HG03045 (cell line): Measurements from ENCODE around the gene SYDE1.

Source experiments
- ATAC-seq: cut with Tn5 transposase; IDR thresholded peaks from one replicate; pipeline ENCODE4 v1.9.1; 2021; ENCODE audit warnings: mild to moderate bottlenecking, moderate library complexity; ENCODE audit not compliant: unreplicated experiment

The SYDE1 gene

DNA sequence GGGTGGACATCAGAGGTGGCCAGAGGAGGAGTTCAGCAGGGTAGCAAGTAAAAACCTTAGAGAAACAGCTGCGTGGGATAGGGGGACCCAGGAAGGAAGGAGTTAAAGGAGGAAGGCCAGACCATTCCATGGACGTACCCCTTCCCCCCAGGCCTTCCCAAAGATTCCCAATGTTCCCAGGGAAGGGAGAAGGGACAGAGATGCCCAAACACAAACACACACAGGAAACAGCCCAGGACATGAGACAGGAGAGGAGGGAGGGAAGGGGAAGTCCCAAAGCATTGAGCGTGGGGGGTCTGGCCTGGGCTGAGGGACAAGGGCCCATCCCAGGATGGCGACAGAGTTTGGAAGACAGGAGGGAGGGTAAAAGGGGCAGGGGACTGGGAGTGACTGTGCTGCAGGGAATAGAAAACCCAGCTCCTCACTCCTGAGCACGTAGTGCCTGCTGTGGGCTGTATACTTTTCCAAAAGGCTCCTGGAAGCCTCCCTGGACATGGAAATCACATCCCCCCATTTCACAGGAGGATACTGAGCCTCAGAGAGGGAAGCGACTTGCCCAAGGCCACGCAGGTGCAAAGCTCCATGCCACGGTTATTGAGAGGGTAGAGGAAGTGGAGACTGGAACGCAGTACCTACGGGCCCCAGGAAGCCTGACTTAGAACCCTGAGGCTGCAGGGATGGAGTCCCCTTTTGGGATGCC lies 1.1 kb downstream of the SYDE1 start:
- no peak for ATAC-seq

- no peak for ATAC-seq
Measured at GRCh38 chr19:15108845-15109767, 1.9 kb downstream of the SYDE1 start.

GRCh38 chr19:15109768-15110417 lies 2.7 kb downstream of the SYDE1 start:
- no peak for ATAC-seq

DNA sequence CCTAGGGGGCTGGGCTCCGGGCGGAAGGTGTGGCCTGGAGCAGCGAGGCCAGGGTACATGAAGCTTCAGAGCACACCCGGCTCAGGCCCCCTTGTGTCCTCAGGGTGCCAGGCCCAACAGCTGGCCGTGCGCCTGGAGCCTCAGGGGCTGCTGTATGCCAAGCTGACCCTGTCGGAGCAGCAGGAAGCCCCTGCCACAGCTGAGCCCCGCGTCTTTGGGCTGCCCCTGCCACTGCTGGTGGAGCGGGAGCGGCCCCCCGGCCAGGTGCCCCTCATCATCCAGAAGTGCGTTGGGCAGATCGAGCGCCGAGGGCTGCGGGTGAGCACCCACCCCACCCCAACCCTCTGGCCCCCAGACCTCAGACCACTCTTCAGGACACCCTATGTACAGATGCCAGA lies 3.2 kb downstream of the SYDE1 start:
- no peak for ATAC-seq

DNA sequence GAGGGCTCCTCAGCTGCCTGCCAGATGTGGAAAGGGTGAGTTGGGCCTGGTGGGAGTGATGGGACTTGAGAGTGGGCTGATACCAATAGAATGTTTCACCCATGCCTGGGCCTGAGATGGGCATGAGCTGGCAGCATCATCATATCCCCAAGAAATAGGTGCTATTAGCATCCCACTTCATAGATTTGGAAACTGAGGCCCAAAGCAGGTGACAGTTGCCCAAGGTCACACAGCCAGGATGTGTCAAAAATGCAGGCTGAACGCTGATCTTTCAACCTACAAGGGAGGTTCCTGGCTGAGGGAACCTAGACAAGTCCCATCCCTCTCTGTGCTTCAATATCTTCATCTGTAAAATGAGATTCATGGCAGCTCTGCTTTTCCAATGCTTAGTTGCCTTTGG lies 4.6 kb downstream of the SYDE1 start:
- no peak for ATAC-seq

- ATAC-seq = no peak
Measured at GRCh38 chr19:15112385-15112784, 5.2 kb downstream of the SYDE1 start.

- ATAC-seq = no peak
Measured at GRCh38 chr19:15113245-15114152, 6.3 kb downstream of the SYDE1 start.

GRCh38 chr19:15114153-15114540 lies 6.9 kb downstream of the SYDE1 start:
- no peak for ATAC-seq

DNA sequence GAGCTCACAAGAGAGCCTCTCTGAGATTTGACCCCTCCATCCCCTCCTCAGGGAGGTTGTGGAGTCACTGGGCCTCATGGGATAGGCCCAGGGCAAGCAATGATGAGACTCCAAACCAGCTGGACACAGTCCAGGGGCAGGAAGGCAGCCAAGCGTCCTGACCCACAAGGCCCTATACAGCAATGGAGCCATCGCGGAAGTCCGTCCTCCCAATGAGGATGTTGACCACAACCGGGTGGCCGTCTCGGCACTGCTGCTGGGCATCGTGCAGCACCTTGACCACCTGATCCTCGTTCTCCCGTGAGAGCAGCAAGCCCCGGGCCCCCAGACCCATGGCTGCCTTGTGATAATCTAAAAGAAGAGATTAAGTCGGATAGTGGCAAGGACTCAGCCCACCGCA lies 7.9 kb downstream of the SYDE1 start:
- ATAC-seq = no peak

GRCh38 chr19:15115762-15116615 lies 8.8 kb downstream of the SYDE1 start:
- no peak for ATAC-seq

GRCh38 chr19:15116856-15117255 lies 9.7 kb downstream of the SYDE1 start:
- no peak for ATAC-seq

- ATAC-seq = no peak
Measured at GRCh38 chr19:15118248-15118647, 11.0 kb downstream of the SYDE1 start.

DNA sequence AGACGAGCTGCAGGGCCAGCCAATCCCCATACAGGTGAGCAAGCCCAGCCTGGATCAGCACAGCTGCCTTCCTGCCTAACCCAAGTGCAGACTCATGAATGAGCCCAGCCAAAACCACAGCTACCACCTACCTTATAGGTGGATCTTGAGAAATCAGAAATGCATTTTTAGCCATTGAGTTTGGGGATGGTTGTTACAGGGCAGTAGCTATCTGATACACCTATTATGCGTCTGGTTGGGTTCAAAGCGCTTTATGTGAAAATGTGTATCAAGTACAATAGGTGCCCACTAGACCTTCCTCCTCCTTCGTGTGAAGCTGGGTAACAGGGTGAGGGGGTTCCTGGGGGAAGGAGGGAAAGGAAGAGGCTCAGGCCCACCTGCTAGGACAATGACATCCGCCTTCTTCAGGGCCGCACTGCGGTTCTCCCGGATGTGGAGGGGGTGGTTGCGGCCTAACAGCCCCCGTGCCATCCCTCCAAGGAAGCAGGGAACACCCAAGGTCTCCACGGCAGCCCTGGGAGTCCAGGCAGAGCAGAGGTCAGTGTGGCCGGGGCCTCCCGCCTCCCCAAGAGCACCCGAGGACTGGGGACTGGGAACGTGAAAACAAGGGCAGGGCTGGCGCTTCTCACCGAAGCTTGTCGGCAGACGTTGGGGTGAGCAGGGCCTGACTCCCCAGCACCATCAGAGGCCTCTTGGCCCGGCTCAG lies 11.7 kb downstream of the SYDE1 start:
- no peak for ATAC-seq

DNA sequence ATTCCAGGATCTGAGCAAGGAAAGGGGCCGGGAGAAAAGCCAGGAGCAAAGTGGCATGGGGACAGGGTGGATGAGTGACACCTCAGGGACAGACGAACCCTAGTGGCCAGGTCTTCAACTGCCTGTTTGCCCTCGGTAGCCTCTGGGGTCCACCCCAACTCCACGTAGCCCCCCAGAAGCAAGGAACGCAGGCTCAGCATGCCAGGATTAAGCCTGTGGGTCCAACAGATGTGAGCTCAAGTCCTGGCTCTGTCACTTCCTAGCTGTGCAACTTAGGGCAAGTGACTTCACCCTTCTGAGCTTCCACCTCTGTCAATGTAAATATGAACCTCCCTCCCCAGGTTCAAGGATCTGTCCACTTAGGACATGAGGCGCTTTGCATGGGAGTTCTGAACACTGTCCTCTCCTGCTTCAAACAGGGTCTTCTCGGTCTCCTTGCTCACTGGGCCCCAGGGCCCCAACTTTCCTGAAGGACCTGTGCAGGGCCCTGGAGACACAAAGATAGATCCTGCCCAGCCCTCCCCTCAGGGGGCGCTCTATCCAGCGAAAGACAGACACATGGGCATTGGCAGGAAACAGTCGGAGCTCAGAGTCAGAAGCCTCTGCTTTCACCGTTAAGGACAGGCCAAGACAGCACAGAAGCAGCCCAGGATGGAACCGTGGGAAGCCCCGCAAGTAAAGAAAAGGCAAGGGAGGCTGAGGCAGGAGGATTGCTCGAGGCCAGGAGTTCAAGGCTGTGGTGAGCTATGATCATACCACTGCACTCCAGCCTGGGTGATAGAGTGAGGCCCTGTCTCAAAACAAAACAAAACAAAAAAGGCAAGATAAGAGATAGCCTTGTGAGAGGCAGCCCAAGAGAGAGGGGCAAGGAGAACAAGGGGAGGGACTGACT lies 13.2 kb downstream of the SYDE1 start:
- no peak for ATAC-seq

DNA sequence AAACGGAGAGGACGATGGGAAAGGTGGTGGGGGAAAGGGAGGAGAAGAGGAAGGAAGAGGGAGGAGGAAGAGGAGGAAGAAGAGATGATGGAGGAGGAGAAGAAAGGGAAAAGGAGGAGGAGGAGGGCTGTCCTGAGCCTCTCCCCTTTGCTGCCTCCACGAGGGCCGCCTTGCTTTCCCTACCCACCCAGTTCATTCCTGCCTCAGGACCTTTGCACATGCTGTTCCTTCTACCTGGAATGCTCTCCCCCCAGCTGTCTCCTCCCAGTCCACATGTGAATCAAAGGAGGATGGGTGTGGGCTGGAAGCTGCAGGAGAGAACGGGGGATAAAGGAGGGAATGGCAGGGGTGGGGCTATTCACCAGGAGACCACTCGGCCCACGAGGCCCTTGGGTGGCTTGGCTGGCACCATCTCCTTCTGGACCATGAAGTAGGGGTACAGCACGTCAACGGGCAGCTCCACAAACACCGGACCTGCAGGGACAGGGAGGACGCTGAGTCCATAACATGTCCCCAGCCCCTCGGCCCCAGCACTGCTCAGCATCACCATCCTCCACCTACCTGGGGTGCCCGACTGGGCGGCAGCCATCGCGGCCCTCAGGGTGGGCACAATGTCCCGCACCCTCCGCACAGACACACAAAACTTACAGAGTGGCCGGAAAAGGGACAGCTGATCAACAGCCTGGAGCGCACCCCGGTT lies 15.3 kb downstream of the SYDE1 start:
- ATAC-seq = no peak

DNA sequence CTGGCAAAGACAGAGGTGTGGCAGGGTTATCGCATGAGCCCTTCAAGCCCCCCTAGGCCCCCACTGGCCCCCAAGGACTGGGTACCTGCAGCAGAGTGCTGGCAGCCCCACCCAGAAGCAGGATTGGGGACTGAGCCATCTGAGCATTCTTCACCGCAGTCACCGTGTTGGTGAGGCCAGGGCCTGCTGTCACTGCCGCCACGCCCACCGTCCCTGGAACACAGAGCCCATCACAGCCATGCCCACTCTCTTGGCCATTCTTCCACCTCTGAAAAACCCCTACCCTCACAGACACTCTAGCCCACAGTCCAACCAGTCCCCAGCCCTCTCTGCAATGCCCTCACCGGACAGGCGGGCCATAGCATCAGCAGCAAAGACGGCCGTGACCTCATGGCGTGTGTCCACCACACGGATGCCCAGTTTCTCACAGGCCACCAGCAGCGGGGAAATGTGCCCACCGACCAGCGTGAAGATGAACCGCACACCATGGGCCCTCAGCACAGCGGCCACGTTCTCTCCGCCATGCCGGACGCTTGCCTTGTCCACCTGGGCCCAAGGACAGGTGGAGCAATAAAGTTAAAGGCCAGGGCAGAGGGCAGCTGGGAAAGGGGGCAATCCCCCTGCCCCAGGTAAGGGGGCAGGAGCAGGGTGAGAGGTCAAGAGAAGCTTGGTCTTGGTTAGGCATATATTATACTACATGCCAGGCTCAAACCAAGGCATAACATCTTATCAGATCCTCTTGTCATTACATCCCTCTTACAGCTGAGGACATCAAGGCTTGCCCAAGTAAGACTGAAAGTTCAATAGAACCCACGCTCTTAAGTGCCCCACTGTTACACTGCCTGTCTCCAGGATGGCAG lies 16.1 kb downstream of the SYDE1 start:
- ATAC-seq = no peak

- ATAC-seq = no peak
Measured at GRCh38 chr19:15123900-15124299, 16.7 kb downstream of the SYDE1 start.
